Ramos (cell line): ENCODE measurements around the gene RFX7.

Experiments used
- in situ Hi-C: fragments of 300-500 bp; cut with MboI; formaldehyde crosslinking; loops from one replicate; pipeline ENCODE4 v1.14.3; 2022; ENCODE audit warnings: low sequenced_read_pairs; ENCODE audit not compliant: unreplicated experiment

RFX7 gene

GRCh38 chr15:56056626-56057025 lies 187.1 kb downstream of the RFX7 start:
- in situ Hi-C loops: no loop called here

GRCh38 chr15:56053046-56053400 lies 190.7 kb downstream of the RFX7 start:
- in situ Hi-C loops: no loop called here

GRCh38 chr15:56052395-56053045 lies 191.2 kb downstream of the RFX7 start:
- in situ Hi-C loops: no loop called here

GRCh38 chr15:56051676-56052075 lies 192.0 kb downstream of the RFX7 start:
- in situ Hi-C loops: no loop called here

- in situ Hi-C loops: no loop called here
These were observed 194.1 kb downstream of the RFX7 start for GRCh38 chr15:56049577-56049976.

- in situ Hi-C loops: no loop called here
These were observed 196.3 kb downstream of the RFX7 start for GRCh38 chr15:56047354-56047753.

GRCh38 chr15:56045068-56045748 lies 198.5 kb downstream of the RFX7 start:
- in situ Hi-C loops: no loop called here

- in situ Hi-C loops: no loop called here
These were observed 200.4 kb downstream of the RFX7 start for GRCh38 chr15:56042982-56043980.

GRCh38 chr15:56042498-56042897 lies 201.2 kb downstream of the RFX7 start:
- in situ Hi-C loops: no loop called here

- in situ Hi-C loops: no loop called here
These were observed 201.6 kb downstream of the RFX7 start for GRCh38 chr15:56042031-56042430.

- in situ Hi-C loops: no loop called here
These were observed 203.3 kb downstream of the RFX7 start for GRCh38 chr15:56040081-56041035.

- in situ Hi-C loops: no loop called here
These were observed 205.0 kb downstream of the RFX7 start for GRCh38 chr15:56038707-56039106.

GRCh38 chr15:56038015-56038414 lies 205.7 kb downstream of the RFX7 start:
- in situ Hi-C loops: no loop called here
